ENCODE data around the gene M6PR.

GRCh38 chr12:8909752-8910151 is 39.7 kb downstream of the M6PR start:
- TF ChIP-seq POLR2AphosphoS5 (IDR thresholded peaks at IDR 0.05; ENCODE audit: low read depth, low read length), result no peak
- TF ChIP-seq ZFP90 (CRISPR knock-in tag; IDR thresholded peaks at IDR 0.05; ENCODE audit: borderline replicate concordance), result no peak
- no peak for TF ChIP-seq MXI1 (IDR thresholded peaks at IDR 0.05; ENCODE audit: borderline replicate concordance, low read depth, low read length)
- TF ChIP-seq ZFP1 (CRISPR knock-in tag; IDR thresholded peaks at IDR 0.05), result no peak
- no peak for TF ChIP-seq ZNF691 (CRISPR knock-in tag; IDR thresholded peaks at IDR 0.05; ENCODE audit: borderline replicate concordance, low read depth)
- no peak for TF ChIP-seq TCF7 (IDR thresholded peaks at IDR 0.05; ENCODE audit: low read depth)
- no peak for TF ChIP-seq PAX8 (CRISPR knock-in tag; IDR thresholded peaks at IDR 0.05; ENCODE audit: borderline replicate concordance)
- no peak for TF ChIP-seq ARNTL (CRISPR knock-in tag; IDR thresholded peaks at IDR 0.05)
- TF ChIP-seq CEBPB (IDR thresholded peaks at IDR 0.05; ENCODE audit: borderline replicate concordance, low read depth, low read length), result no peak
- TF ChIP-seq CTCF (CRISPR knock-in tag; IDR thresholded peaks at IDR 0.05), result no peak
- TF ChIP-seq EZH2 (conservative IDR thresholded peaks at IDR 0.05; ENCODE audit: low read depth, low read length), result no peak

Measured in HepG2 (cell line).